HFF-Myc (cell line): ENCODE results near the gene HSD17B8.

Source experiments
- DNase-seq: peaks from one replicate; pipeline ENCODE4 v3.0.0-alpha.2; 2011; ENCODE audit warnings: low read depth; ENCODE audit errors: extremely low read depth
- H3K4me3 ChIP-seq: replicated peaks from 2 replicates; pipeline ENCODE4 v1.5.1; 2011; ENCODE audit warnings: low read depth, mild to moderate bottlenecking, control low read depth, low read length
- CTCF ChIP-seq: IDR thresholded peaks from 2 replicates; pipeline ENCODE4 v1.5.1; 2012; ENCODE audit warnings: mild to moderate bottlenecking, low read depth, low read length, control low read depth; ENCODE audit errors: missing control alignments

HSD17B8 gene

GRCh38 chr6:33251395-33252012 is 47.0 kb downstream of the HSD17B8 start:
- no peak for TF ChIP-seq CTCF
- DNase-seq = no peak
- no peak overlapping the region for H3K4me3 ChIP-seq

DNA sequence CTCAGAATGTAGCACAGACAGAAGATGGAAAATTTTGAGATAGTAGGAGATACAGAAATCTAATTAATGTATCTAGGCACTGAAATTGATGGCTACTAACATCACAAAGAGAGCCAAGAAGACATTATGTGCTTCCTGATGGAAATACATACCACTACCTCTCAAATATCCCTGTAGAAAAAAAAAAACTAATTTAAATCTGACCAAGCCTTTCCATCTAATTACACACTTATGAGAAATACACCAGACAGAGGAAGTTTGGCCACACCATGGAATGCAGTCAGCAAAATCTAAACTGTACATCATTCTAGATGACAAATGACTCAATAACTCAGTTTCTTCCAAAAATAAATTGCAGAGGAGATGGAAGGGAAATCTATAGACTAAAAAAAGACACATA is 48.3 kb downstream of the HSD17B8 start:
- TF ChIP-seq CTCF = no peak
- H3K4me3 ChIP-seq = no peak overlapping the region
- no peak for DNase-seq

GRCh38 chr6:33254591-33254990 is 50.1 kb downstream of the HSD17B8 start:
- no peak overlapping the region for H3K4me3 ChIP-seq
- no peak for TF ChIP-seq CTCF
- DNase-seq = no peak
